ENCODE measurements around the gene CMTR1. TPM values are rescaled to one million over a fixed set of nuclear protein-coding genes. Genes with fewer than 3 reads are reported as not detected.

Gene CMTR1
- polyA plus RNA-seq, 1 donor from 2014 or later, result 64.1 TPM

DNA sequence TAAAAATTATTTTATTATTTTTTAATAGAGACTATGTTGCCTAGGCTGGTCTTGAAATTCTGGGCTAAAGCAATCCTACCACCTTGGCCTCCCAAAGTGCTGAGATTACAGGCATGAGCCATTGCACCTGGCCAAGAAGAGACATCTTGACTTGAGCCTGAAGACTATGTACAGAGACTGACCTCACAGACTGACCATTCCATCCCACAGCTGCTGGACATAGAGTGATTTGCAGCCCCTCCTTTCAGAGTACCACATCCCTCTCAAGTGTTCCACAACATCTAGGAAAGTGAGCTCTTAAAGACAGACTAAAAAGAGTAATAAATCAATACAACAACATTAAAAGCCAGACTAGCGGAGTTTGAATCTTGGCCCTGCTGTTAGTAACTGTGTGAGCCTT is 40.2 kb upstream of the CMTR1 start:
- H3K9me3 ChIP-seq (ENCODE audit: low read length), result no peaks in the 10 kb centered on the region
- H3K27ac ChIP-seq (ENCODE audit: low read length), result no peak overlapping the region
- H3K9ac ChIP-seq (ENCODE audit: low read length), result no peak overlapping the region
- H3K27me3 ChIP-seq (ENCODE audit: insufficient read depth, low read depth, low read length), result no peaks in the 10 kb centered on the region
- TF ChIP-seq SMC3 (conservative IDR thresholded peaks at IDR 0.05; ENCODE audit: poor library complexity) (no peak), MXI1 (conservative IDR thresholded peaks at IDR 0.05; ENCODE audit: poor library complexity, severe bottlenecking) (no peak), RAD21 (conservative IDR thresholded peaks at IDR 0.05) (no peak), EP300 (conservative IDR thresholded peaks at IDR 0.05; ENCODE audit: poor library complexity, severe bottlenecking) (no peak), POLR2AphosphoS5 (IDR thresholded peaks at IDR 0.05) (no peak), TAF1 (IDR thresholded peaks at IDR 0.05; ENCODE audit: low read depth) (no peak), EZH2 (IDR thresholded peaks at IDR 0.05; ENCODE audit: borderline replicate concordance, insufficient read depth, low read length, poor library complexity, severe bottlenecking) (no peak)
- TF ChIP-seq, protein P1, sequence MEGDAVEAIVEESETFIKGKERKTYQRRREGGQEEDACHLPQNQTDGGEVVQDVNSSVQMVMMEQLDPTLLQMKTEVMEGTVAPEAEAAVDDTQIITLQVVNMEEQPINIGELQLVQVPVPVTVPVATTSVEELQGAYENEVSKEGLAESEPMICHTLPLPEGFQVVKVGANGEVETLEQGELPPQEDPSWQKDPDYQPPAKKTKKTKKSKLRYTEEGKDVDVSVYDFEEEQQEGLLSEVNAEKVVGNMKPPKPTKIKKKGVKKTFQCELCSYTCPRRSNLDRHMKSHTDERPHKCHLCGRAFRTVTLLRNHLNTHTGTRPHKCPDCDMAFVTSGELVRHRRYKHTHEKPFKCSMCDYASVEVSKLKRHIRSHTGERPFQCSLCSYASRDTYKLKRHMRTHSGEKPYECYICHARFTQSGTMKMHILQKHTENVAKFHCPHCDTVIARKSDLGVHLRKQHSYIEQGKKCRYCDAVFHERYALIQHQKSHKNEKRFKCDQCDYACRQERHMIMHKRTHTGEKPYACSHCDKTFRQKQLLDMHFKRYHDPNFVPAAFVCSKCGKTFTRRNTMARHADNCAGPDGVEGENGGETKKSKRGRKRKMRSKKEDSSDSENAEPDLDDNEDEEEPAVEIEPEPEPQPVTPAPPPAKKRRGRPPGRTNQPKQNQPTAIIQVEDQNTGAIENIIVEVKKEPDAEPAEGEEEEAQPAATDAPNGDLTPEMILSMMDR (IDR thresholded peaks at IDR 0.05; ENCODE audit: poor library complexity, severe bottlenecking), result no peak
- TF ChIP-seq, protein P2, sequence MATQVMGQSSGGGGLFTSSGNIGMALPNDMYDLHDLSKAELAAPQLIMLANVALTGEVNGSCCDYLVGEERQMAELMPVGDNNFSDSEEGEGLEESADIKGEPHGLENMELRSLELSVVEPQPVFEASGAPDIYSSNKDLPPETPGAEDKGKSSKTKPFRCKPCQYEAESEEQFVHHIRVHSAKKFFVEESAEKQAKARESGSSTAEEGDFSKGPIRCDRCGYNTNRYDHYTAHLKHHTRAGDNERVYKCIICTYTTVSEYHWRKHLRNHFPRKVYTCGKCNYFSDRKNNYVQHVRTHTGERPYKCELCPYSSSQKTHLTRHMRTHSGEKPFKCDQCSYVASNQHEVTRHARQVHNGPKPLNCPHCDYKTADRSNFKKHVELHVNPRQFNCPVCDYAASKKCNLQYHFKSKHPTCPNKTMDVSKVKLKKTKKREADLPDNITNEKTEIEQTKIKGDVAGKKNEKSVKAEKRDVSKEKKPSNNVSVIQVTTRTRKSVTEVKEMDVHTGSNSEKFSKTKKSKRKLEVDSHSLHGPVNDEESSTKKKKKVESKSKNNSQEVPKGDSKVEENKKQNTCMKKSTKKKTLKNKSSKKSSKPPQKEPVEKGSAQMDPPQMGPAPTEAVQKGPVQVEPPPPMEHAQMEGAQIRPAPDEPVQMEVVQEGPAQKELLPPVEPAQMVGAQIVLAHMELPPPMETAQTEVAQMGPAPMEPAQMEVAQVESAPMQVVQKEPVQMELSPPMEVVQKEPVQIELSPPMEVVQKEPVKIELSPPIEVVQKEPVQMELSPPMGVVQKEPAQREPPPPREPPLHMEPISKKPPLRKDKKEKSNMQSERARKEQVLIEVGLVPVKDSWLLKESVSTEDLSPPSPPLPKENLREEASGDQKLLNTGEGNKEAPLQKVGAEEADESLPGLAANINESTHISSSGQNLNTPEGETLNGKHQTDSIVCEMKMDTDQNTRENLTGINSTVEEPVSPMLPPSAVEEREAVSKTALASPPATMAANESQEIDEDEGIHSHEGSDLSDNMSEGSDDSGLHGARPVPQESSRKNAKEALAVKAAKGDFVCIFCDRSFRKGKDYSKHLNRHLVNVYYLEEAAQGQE (IDR thresholded peaks at IDR 0.05; ENCODE audit: borderline replicate concordance), result no peak
- no peaks in the 10 kb centered on the region for H3F3A ChIP-seq (ENCODE audit: insufficient read depth, low read length, poor library complexity, severe bottlenecking)
- no peaks in the 10 kb centered on the region for H3K9me2 ChIP-seq (ENCODE audit: insufficient read depth, low read length)
- H2AFZ ChIP-seq (ENCODE audit: low read depth, low read length), result no peak overlapping the region
- H3K4me2 ChIP-seq (ENCODE audit: low read length), result no peak overlapping the region
- no peaks in the 10 kb centered on the region for H3K36me3 ChIP-seq (ENCODE audit: insufficient read depth, low read length)
- no peaks in the 10 kb centered on the region for H3K79me2 ChIP-seq (replicated peaks; ENCODE audit: insufficient read depth, low read length)
- no peaks in the 10 kb centered on the region for H4K20me1 ChIP-seq (ENCODE audit: insufficient read depth)
- H3K4me3 ChIP-seq (ENCODE audit: low read length), result no peak overlapping the region

DNA sequence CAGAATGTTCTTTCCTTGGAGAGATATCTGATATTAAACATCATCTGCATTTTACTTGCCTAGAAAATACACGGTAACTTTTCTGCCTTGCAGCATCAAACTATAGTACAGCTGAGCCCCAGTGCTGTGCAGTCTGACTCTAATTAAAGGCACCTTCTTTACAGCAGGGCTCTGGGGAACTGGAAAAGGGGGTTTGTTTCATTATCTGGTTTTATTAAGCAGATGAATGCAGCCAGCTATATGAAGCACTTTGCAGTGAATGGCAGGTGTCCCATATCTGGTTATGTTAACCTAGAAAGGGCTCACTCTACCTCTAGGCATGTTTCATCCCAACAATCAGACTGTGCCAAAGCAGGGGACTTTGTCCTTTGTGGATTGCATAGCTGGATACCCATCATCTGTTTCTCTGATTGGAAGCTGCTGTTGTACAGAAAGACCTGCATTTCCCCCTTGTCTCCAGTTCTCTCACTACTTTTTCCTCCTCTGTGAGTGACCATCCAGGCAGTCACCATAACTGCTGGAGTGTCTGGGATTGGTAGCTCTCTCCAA is 39.6 kb upstream of the CMTR1 start:
- no peaks in the 10 kb centered on the region for H3K79me2 ChIP-seq (replicated peaks; ENCODE audit: insufficient read depth, low read length)
- no peaks in the 10 kb centered on the region for H3K36me3 ChIP-seq (ENCODE audit: insufficient read depth, low read length)
- H3K9ac ChIP-seq (ENCODE audit: low read length), result no peak overlapping the region
- H3K9me3 ChIP-seq (ENCODE audit: low read length), result no peaks in the 10 kb centered on the region
- no peaks in the 10 kb centered on the region for H4K20me1 ChIP-seq (ENCODE audit: insufficient read depth)
- TF ChIP-seq EZH2 (IDR thresholded peaks at IDR 0.05; ENCODE audit: borderline replicate concordance, insufficient read depth, low read length, poor library complexity, severe bottlenecking), result no peak
- TF ChIP-seq, protein P2 (IDR thresholded peaks at IDR 0.05; ENCODE audit: borderline replicate concordance), result no peak
- no peak for TF ChIP-seq EP300 (conservative IDR thresholded peaks at IDR 0.05; ENCODE audit: poor library complexity, severe bottlenecking)
- H3K27me3 ChIP-seq (ENCODE audit: insufficient read depth, low read depth, low read length), result no peaks in the 10 kb centered on the region
- H3K4me3 ChIP-seq (ENCODE audit: low read length), result no peak overlapping the region
- H2AFZ ChIP-seq (ENCODE audit: low read depth, low read length), result no peak overlapping the region
- no peak overlapping the region for H3K27ac ChIP-seq (ENCODE audit: low read length)
- no peaks in the 10 kb centered on the region for H3K9me2 ChIP-seq (ENCODE audit: insufficient read depth, low read length)
- H3F3A ChIP-seq (ENCODE audit: insufficient read depth, low read length, poor library complexity, severe bottlenecking), result no peaks in the 10 kb centered on the region
- no peak overlapping the region for H3K4me2 ChIP-seq (ENCODE audit: low read length)

All from neural cell (in vitro differentiated cells).